HG03342 (cell line): Measurements from ENCODE around the gene NSD1.
"Not testable (repeated sequence)": the region's sequence is repeated elsewhere in the genome, so short reads cannot be mapped to it uniquely, and the experiment has no call there.

Source experiments
- ATAC-seq: cut with Tn5 transposase; IDR thresholded peaks from one replicate; pipeline ENCODE4 v1.9.1; 2021; ENCODE audit warnings: mild to moderate bottlenecking, moderate library complexity; ENCODE audit not compliant: unreplicated experiment

Gene NSD1

GRCh38 chr5:177123789-177124485 is 9.6 kb upstream of the NSD1 start:
- ATAC-seq: no peak

- ATAC-seq: no peak
Measured at GRCh38 chr5:177124486-177124991, 9.0 kb upstream of the NSD1 start.

GRCh38 chr5:177126771-177127170 is 6.8 kb upstream of the NSD1 start:
- ATAC-seq: no peak

GRCh38 chr5:177128551-177128981 is 5.0 kb upstream of the NSD1 start:
- no peak for ATAC-seq

GRCh38 chr5:177130211-177131018 is 3.2 kb upstream of the NSD1 start:
- no peak for ATAC-seq

GRCh38 chr5:177131019-177131320 is 2.6 kb upstream of the NSD1 start:
- no peak for ATAC-seq

GRCh38 chr5:177131352-177132135 is 2.0 kb upstream of the NSD1 start:
- ATAC-seq: no peak

GRCh38 chr5:177132136-177133095 is 1.2 kb upstream of the NSD1 start:
- no peak for ATAC-seq

- ATAC-seq: peak; percentile 29
Measured at GRCh38 chr5:177133853-177134696, 502 bp downstream of the NSD1 start.

- no peak for ATAC-seq
Measured at GRCh38 chr5:177134697-177135225, 1.2 kb downstream of the NSD1 start.

- no peak for ATAC-seq
Measured at GRCh38 chr5:177140312-177140711, 6.7 kb downstream of the NSD1 start.

- no peak for ATAC-seq
Measured at GRCh38 chr5:177141496-177141895, 7.9 kb downstream of the NSD1 start.

- no peak for ATAC-seq
Measured at GRCh38 chr5:177142098-177142611, 8.6 kb downstream of the NSD1 start.

- no peak for ATAC-seq
Measured at GRCh38 chr5:177142778-177143177, 9.2 kb downstream of the NSD1 start.

- ATAC-seq: no peak
Measured at GRCh38 chr5:177146891-177147638, 13.5 kb downstream of the NSD1 start.

- ATAC-seq: not testable (repeated sequence)
Measured at GRCh38 chr5:177150061-177150460, 16.5 kb downstream of the NSD1 start.

GRCh38 chr5:177154003-177154643 is 20.6 kb downstream of the NSD1 start:
- no peak for ATAC-seq

GRCh38 chr5:177162379-177162778 is 28.8 kb downstream of the NSD1 start:
- no peak for ATAC-seq
